K562 treated with DMSO at 1 percent for 12 hours (cell line): ENCODE results near the gene GORASP1. TPM values are rescaled to one million over a fixed set of nuclear protein-coding genes. Genes with fewer than 3 reads are reported as not detected.

ENCODE experiments used
- total RNA-seq: library from RNA; unstranded; fragments of 300-600 nt; gene quantifications from 2 replicates; pipeline ENCODE4 v1.2.3, GENCODE V29; 2022; ENCODE audit not compliant: insufficient read depth

GORASP1 gene
- total RNA-seq, result 35.0 and 86.2 TPM in 2 replicates

DNA sequence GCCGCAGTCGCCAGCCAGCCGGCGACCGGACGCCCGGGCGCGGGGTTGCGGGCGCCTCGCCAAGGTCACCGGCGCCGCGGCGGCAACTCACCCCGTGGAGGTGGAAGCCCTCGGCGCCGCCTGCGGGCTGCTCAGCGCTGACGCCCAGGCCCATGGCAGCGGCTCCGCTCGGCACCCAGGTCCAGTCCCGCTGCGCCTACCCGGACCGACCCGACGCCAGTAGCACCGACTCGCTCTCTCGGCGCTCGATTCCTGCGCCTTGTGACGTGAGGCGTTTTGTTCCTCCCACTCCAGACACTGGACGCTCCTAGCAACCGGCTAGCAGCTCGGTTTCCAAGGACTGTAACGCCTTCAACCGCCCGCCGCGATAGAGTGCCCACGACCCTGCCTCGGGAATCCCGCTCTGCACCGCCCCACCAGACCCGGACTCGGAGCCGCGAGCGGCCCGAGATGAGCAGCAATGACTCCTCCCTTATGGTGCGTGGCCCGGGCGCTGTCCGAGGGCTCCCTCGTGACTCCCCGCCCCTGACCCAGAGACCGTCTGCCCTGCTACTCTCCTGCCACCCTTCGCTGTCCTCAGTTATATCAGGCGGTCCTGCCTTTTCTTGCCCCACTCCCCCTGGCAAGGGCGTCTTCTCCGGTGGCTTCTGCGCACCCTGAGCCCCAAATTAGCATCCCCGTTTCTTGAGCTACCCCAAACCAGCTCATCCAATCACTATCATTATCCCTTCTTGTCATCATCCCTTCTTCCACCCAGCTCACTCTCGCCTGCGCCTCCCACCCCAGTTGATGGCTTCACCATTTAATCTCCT is at the start of gene GORASP1, which contains the start of gene TTC21A:
Gene GORASP1, minus strand, starts transcription at position 240 of the 812 bp plus-strand sequence. Its CDS starts 86 bp downstream, at position 154.
Gene TTC21A, plus strand, starts transcription at position 293 of the 812 bp plus-strand sequence. Its CDS starts 158 bp downstream, at position 451.

DNA sequence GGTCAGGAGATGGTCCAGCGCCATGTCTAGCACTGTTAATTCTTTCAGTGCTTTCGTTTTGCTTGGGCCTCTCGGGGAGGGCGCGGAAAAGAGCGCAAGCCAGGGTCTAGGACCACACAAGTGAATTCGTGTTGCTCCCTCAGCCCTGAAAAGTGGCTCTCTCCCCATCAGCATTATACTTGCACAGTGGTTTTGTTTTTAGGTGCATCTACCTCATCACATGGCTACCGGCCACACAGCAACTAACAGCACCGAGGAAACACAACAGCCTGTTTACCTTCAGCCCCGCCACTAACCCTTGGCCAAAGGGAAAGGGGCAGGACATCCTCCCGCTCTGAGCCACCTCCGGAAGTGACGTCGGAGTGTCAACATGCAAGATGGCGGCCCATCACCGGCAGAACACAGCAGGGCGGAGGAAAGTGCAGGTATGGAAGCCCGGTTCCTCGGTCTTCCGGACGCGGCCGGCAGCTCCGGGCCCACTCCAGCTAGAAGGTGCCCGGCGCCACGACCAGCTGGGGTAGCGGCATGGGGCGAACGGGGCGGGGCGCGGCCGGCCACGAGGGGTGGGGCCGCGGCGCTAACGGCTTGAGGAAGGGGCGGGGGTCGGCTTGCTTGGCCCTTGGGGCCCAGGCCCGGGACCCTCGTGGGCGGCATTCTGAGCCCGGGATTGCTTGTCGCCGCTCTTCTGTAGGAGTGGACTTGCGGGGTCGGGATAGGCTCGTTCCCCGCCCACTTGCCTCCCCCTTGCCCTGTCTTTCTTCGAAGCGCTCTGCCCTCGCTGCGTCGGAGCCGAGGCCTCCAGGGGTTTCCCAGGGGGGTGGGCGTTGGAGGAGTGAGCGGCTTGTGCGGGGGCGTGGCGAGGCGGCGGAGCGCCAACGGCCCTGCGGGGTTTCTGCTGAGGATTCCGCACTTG is 55.5 kb downstream of the GORASP1 start, which contains the start of the genes SCN11A and WDR48:
Gene SCN11A, minus strand, starts transcription at position 296 of the 913 bp plus-strand sequence. CDS start 101,582 bp downstream, outside the sequence.
Gene WDR48, plus strand, starts transcription at position 368 of the 913 bp plus-strand sequence. Its CDS starts 10 bp downstream, at position 378.

Other genes with a start within 250 kb of the GORASP1 start
- not detected in 2 replicates for gene SCN11A, start 55.7 kb downstream of the GORASP1 start, total RNA-seq
- gene WDR48, start 55.6 kb downstream of the GORASP1 start, total RNA-seq, result 10.7 and 30.9 TPM in 2 replicates
- gene TTC21A, start 53 bp upstream of the GORASP1 start, total RNA-seq, result 0.55 and 3.5 TPM in 2 replicates
- 22.7 and 36.5 TPM in 2 replicates for gene CSRNP1, start 46.0 kb upstream of the GORASP1 start, total RNA-seq
- not detected in 2 replicates for gene XIRP1, start 85.0 kb upstream of the GORASP1 start, total RNA-seq
- gene CX3CR1, start 172.4 kb upstream of the GORASP1 start, total RNA-seq, result not detected in 2 replicates
- not detected in 2 replicates for gene CCR8, start 222.1 kb upstream of the GORASP1 start, total RNA-seq